Renal pelvis (tissue), 12 donors: ENCODE data around the gene FAM3A. TPM values are rescaled to one million over a fixed set of nuclear protein-coding genes. Genes with fewer than 3 reads are reported as not detected.
"Not testable (repeated sequence)": the region's sequence is repeated elsewhere in the genome, so short reads cannot be mapped to it uniquely, and the experiment has no call there.

ENCODE experiments used
- DNase-seq: peaks from one replicate; pipeline ENCODE4 v3.0.0-alpha.2; 2013
- long read RNA-seq, 16 experiments: transcript quantifications; one replicate each; lab custom pipeline, GENCODE V29; 2026
- polyA plus RNA-seq, 3 donors: library from polyadenylated mRNA; unstranded; fragments of 120-200 nt; gene quantifications; one replicate each; pipeline ENCODE4 v1.2.1, GENCODE V29; 2013; ENCODE audit not compliant: insufficient read length in 3 of 3

FAM3A gene
- 10 to 100 TPM; 36.2 to 44.6 (median 39.4) TPM for polyA plus RNA-seq
- long read RNA-seq, donor 1, partial matches to known transcripts = 0 of 9 reads
- long read RNA-seq, donor 1, other reads (novel, unspliced or antisense) = 0 of 9 reads
- long read RNA-seq, donor 2, transcript FAM3A-218 (2 exons, 585 nt) = major isoform, 5 of 11 reads
- long read RNA-seq, donor 2, partial matches to known transcripts = 0 of 11 reads
- long read RNA-seq, donor 2, other reads (novel, unspliced or antisense) = 0 of 11 reads
- long read RNA-seq, donor 3, partial matches to known transcripts = 0 of 9 reads
- long read RNA-seq, donor 3, other reads (novel, unspliced or antisense) = 0 of 9 reads
- long read RNA-seq, donor 4, partial matches to known transcripts = 0 of 9 reads
- long read RNA-seq, donor 4, other reads (novel, unspliced or antisense) = 0 of 9 reads
- long read RNA-seq, donor 5, partial matches to known transcripts = 0 of 5 reads
- long read RNA-seq, donor 5, other reads (novel, unspliced or antisense) = 0 of 5 reads
- long read RNA-seq, donor 6, transcript FAM3A-215 (9 exons, 1,800 nt) = major isoform, 5 of 8 reads
- long read RNA-seq, donor 6, partial matches to known transcripts = 0 of 8 reads
- long read RNA-seq, donor 6, other reads (novel, unspliced or antisense) = 0 of 8 reads
- long read RNA-seq, donor 7, transcript FAM3A-215 (9 exons, 1,800 nt) = major isoform, 12 of 21 reads
- long read RNA-seq, donor 7, partial matches to known transcripts = 0 of 21 reads
- long read RNA-seq, donor 7, other reads (novel, unspliced or antisense) = 0 of 21 reads
- long read RNA-seq, donor 8, partial matches to known transcripts = 0 of 7 reads
- long read RNA-seq, donor 8, other reads (novel, unspliced or antisense) = 0 of 7 reads
- long read RNA-seq, donor 9, transcript FAM3A-202 (10 exons, 1,712 nt) = major isoform, 6 of 15 reads
- long read RNA-seq, donor 9, partial matches to known transcripts = 0 of 15 reads
- long read RNA-seq, donor 9, other reads (novel, unspliced or antisense) = 0 of 15 reads
- long read RNA-seq, donor 10, partial matches to known transcripts = 0 of 8 reads
- long read RNA-seq, donor 10, other reads (novel, unspliced or antisense) = 0 of 8 reads
- long read RNA-seq, donor 11, partial matches to known transcripts = 0 of 4 reads
- long read RNA-seq, donor 11, other reads (novel, unspliced or antisense) = 0 of 4 reads
- long read RNA-seq, donor 12, partial matches to known transcripts = 0 of 9 reads
- long read RNA-seq, donor 12, other reads (novel, unspliced or antisense) = 0 of 9 reads
- long read RNA-seq, donor 13, partial matches to known transcripts = 0 of 3 reads
- long read RNA-seq, donor 13, other reads (novel, unspliced or antisense) = 0 of 3 reads
- long read RNA-seq, donor 14, partial matches to known transcripts = 0 of 7 reads
- long read RNA-seq, donor 14, other reads (novel, unspliced or antisense) = 0 of 7 reads
- long read RNA-seq, donor 15, partial matches to known transcripts = 0 of 9 reads
- long read RNA-seq, donor 15, other reads (novel, unspliced or antisense) = 0 of 9 reads
- long read RNA-seq, donor 16, partial matches to known transcripts = 0 of 10 reads
- long read RNA-seq, donor 16, other reads (novel, unspliced or antisense) = 0 of 10 reads

- DNase-seq = peak; percentile 88
Measured at GRCh38 chrX:154515966-154516655, at the start of gene FAM3A. Gene FAM3A (minus strand): TSS chrX:154516232. CDS start chrX:154515772, 460 bp downstream.

GRCh38 chrX:154562295-154562694, 46.3 kb upstream of the FAM3A start:
- DNase-seq = not testable (repeated sequence)

GRCh38 chrX:154560326-154560725, 44.3 kb upstream of the FAM3A start:
- not testable (repeated sequence) for DNase-seq

- not testable (repeated sequence) for DNase-seq
Measured at GRCh38 chrX:154558896-154559295, 42.9 kb upstream of the FAM3A start.

- DNase-seq = not testable (repeated sequence)
Measured at GRCh38 chrX:154558060-154558690, 42.1 kb upstream of the FAM3A start.

- not testable (repeated sequence) for DNase-seq
Measured at GRCh38 chrX:154552112-154552806, 36.2 kb upstream of the FAM3A start.

- DNase-seq = no peak
Measured at GRCh38 chrX:154549766-154550165, 33.7 kb upstream of the FAM3A start.

- DNase-seq = no peak
Measured at GRCh38 chrX:154548028-154548316, 31.9 kb upstream of the FAM3A start.

GRCh38 chrX:154547245-154548027, 31.4 kb upstream of the FAM3A start, which contains the start of gene IKBKG:
Gene IKBKG (plus strand): TSS chrX:154547620. CDS start chrX:154552003, 4,383 bp downstream.
- peak; percentile 86 for DNase-seq

- DNase-seq = peak; percentile 42
Measured at GRCh38 chrX:154546354-154547244, 30.6 kb upstream of the FAM3A start, which contains the start of gene G6PD. Gene G6PD (minus strand): TSS chrX:154546846. CDS start chrX:154546155, 691 bp downstream.

- DNase-seq = no peak
Measured at GRCh38 chrX:154545673-154546274, 29.7 kb upstream of the FAM3A start.

- no peak for DNase-seq
Measured at GRCh38 chrX:154542723-154543424, 26.8 kb upstream of the FAM3A start.

GRCh38 chrX:154541896-154542722, 26.1 kb upstream of the FAM3A start:
- no peak for DNase-seq

- no peak for DNase-seq
Measured at GRCh38 chrX:154541589-154541895, 25.5 kb upstream of the FAM3A start.

- no peak for DNase-seq
Measured at GRCh38 chrX:154540897-154541535, 25.0 kb upstream of the FAM3A start.
